H9 (cell line): ENCODE measurements around the gene GP2. TPM values are rescaled to one million over a fixed set of nuclear protein-coding genes. Genes with fewer than 3 reads are reported as not detected.

Experiments
- DNase-seq: peaks from one replicate; pipeline ENCODE4 v3.0.0-alpha.2; 2017
- H2AFZ ChIP-seq: one replicate; pipeline ENCODE4 v1.6.1; 2013; ENCODE audit warnings: mild to moderate bottlenecking, low read length, control low read depth, moderate library complexity
- H2AK5ac ChIP-seq: 2 replicates; pipeline ENCODE4 v1.6.1; 2013; ENCODE audit warnings: low read length, control low read depth, mixed read lengths; ENCODE audit not compliant: insufficient read length
- H2BK120ac ChIP-seq: one replicate; pipeline ENCODE4 v1.6.1; 2013; ENCODE audit warnings: low read depth, mild to moderate bottlenecking, low read length, control low read depth, inconsistent platforms; ENCODE audit not compliant: poor library complexity, severe bottlenecking
- H2BK12ac ChIP-seq: 2 replicates; pipeline ENCODE4 v1.6.1; 2013; ENCODE audit warnings: low read length, control low read depth, mixed read lengths, low read depth; ENCODE audit not compliant: insufficient read length
- H2BK15ac ChIP-seq: 2 replicates; pipeline ENCODE4 v1.6.1; 2013; ENCODE audit warnings: low read depth, low read length, control low read depth
- H2BK20ac ChIP-seq: one replicate; pipeline ENCODE4 v1.6.1; 2013; ENCODE audit warnings: low read depth, mild to moderate bottlenecking, low read length, control low read depth, inconsistent platforms; ENCODE audit not compliant: poor library complexity, severe bottlenecking
- H2BK5ac ChIP-seq: 2 replicates; pipeline ENCODE4 v1.6.1; 2013; ENCODE audit warnings: low read length, control low read depth, mixed read lengths; ENCODE audit not compliant: insufficient read length
- H3K14ac ChIP-seq: 2 replicates; pipeline ENCODE4 v1.6.1; 2013; ENCODE audit warnings: low read length, control low read depth; ENCODE audit not compliant: insufficient read depth
- H3K18ac ChIP-seq: 2 replicates; pipeline ENCODE4 v1.6.1; 2013; ENCODE audit warnings: low read depth, mild to moderate bottlenecking, mixed read lengths, low read length, control low read depth; ENCODE audit not compliant: insufficient read length
- H3K23ac ChIP-seq: 2 replicates; pipeline ENCODE4 v1.6.1; 2013; ENCODE audit warnings: low read length, control low read depth, mixed read lengths, low read depth; ENCODE audit not compliant: insufficient read length
- H3K23me2 ChIP-seq: 2 replicates; pipeline ENCODE4 v1.6.1; 2013; ENCODE audit warnings: low read depth, mild to moderate bottlenecking, mixed read lengths, low read length, control low read depth; ENCODE audit not compliant: insufficient read length, poor library complexity, severe bottlenecking
- H3K27ac ChIP-seq: 2 replicates; pipeline ENCODE4 v1.5.1; 2013; ENCODE audit warnings: low read length, control low read depth, mixed read lengths, low read depth; ENCODE audit not compliant: insufficient read length
- H3K27me3 ChIP-seq: 2 replicates; pipeline ENCODE4 v1.6.1; 2013; ENCODE audit warnings: low read length, control low read depth, inconsistent platforms; ENCODE audit not compliant: insufficient read depth
- H3K4ac ChIP-seq: 2 replicates; pipeline ENCODE4 v1.6.1; 2013; ENCODE audit warnings: low read depth, mild to moderate bottlenecking, control low read depth, inconsistent platforms, low read length, moderate library complexity
- H3K4me1 ChIP-seq: 2 replicates; pipeline ENCODE4 v1.6.1; 2013; ENCODE audit warnings: low read length, control low read depth, inconsistent platforms; ENCODE audit not compliant: insufficient read depth
- H3K4me2 ChIP-seq: 2 replicates; pipeline ENCODE4 v1.6.1; 2013; ENCODE audit warnings: low read length, control low read depth, mixed read lengths; ENCODE audit not compliant: insufficient read length, insufficient read depth
- H3K56ac ChIP-seq: 2 replicates; pipeline ENCODE4 v1.6.1; 2013; ENCODE audit warnings: low read depth, mild to moderate bottlenecking, mixed read lengths, low read length, control low read depth; ENCODE audit not compliant: insufficient read length
- H3K79me1 ChIP-seq: 2 replicates; pipeline ENCODE4 v1.6.1; 2013; ENCODE audit warnings: low read depth, mild to moderate bottlenecking, moderate library complexity, low read length, control low read depth, inconsistent platforms; ENCODE audit not compliant: insufficient read depth, poor library complexity, severe bottlenecking
- H3K79me2 ChIP-seq: 2 replicates; pipeline ENCODE4 v1.6.1; 2013; ENCODE audit warnings: low read length, control low read depth, inconsistent platforms; ENCODE audit not compliant: insufficient read depth
- H3K9ac ChIP-seq: 2 replicates; pipeline ENCODE4 v1.6.1; 2013; ENCODE audit warnings: low read length, control low read depth, mixed read lengths; ENCODE audit not compliant: insufficient read length; ENCODE audit errors: extremely low read depth
- H3K9me3 ChIP-seq: one replicate; pipeline ENCODE4 v1.6.1; 2013; ENCODE audit warnings: low read depth, low read length, inconsistent platforms; ENCODE audit not compliant: control insufficient read depth
- H3T11ph ChIP-seq: one replicate; pipeline ENCODE4 v1.6.1; 2013; ENCODE audit warnings: mild to moderate bottlenecking, low read length, control low read depth, inconsistent platforms
- H4K20me1 ChIP-seq: one replicate; pipeline ENCODE4 v1.6.1; 2013; ENCODE audit not compliant: control insufficient read depth, insufficient read length, insufficient read depth
- H4K5ac ChIP-seq: 2 replicates; pipeline ENCODE4 v1.6.1; 2013; ENCODE audit warnings: low read depth, mild to moderate bottlenecking, mixed read lengths, low read length, control low read depth; ENCODE audit not compliant: insufficient read length
- H4K8ac ChIP-seq: replicated peaks from 2 replicates; pipeline ENCODE4 v1.6.1; 2013; ENCODE audit warnings: low read length, control low read depth, mixed read lengths, low read depth; ENCODE audit not compliant: insufficient read length
- H4K91ac ChIP-seq: 2 replicates; pipeline ENCODE4 v1.6.1; 2013; ENCODE audit warnings: low read depth, mild to moderate bottlenecking, moderate library complexity, mixed read lengths, low read length, control low read depth; ENCODE audit not compliant: insufficient read length
- H3K27ac Mint-ChIP-seq, 3 experiments: 2 replicates in 2 of 3; 3 replicates in 1 of 3; pipeline ENCODE4 v1.8.0; 2020 to 2021; ENCODE audit warnings: mixed read lengths in 3 of 3, mild to moderate bottlenecking in 1 of 3, moderate library complexity in 1 of 3
- H3K27me3 Mint-ChIP-seq: 2 replicates; pipeline ENCODE4 v1.8.0; 2021; ENCODE audit warnings: low read depth, mild to moderate bottlenecking, moderate library complexity, mixed read lengths
- H3K36me3 Mint-ChIP-seq, 3 experiments: 2 replicates in 2 of 3; 3 replicates in 1 of 3; pipeline ENCODE4 v1.8.0; 2020 to 2021; ENCODE audit warnings: low read depth in 3 of 3, mixed read lengths in 3 of 3; ENCODE audit not compliant: insufficient read depth in 1 of 3
- H3K4me1 Mint-ChIP-seq, 2 experiments: 2 replicates each; pipeline ENCODE4 v1.8.0; 2020; ENCODE audit warnings: mixed read lengths in 2 of 2
- H3K4me3 Mint-ChIP-seq, 2 experiments: 2 replicates in 1 of 2; 3 replicates in 1 of 2; pipeline ENCODE4 v1.8.0; 2020 to 2021; ENCODE audit warnings: mild to moderate bottlenecking in 2 of 2, mixed read lengths in 2 of 2, moderate library complexity in 1 of 2
- H3K9me3 Mint-ChIP-seq, 2 experiments: 2 replicates in 1 of 2; 3 replicates in 1 of 2; pipeline ENCODE4 v1.8.0; 2020; ENCODE audit warnings: mild to moderate bottlenecking in 2 of 2, mixed read lengths in 2 of 2, moderate library complexity in 1 of 2
- CTCF ChIP-seq: fragments of 200-600 bp; sonication (generic); conservative IDR thresholded peaks from 3 replicates; pipeline ENCODE4 v1.8.0; 2021; ENCODE audit warnings: antibody characterized with exemption, mild to moderate bottlenecking
- WGBS: extraction: QIAGEN DNeasy Blood & Tissue Kit; methylation state at CpG from one replicate; pipeline ENCODE4 v1.1.7; 2013; ENCODE audit warnings: missing lambda C conversion rate, low lambda C conversion rate, mixed read lengths; ENCODE audit not compliant: insufficient read length; ENCODE audit errors: extremely low coverage; 5-methylcytosine and 5-hydroxymethylcytosine counted together
- total RNA-seq: library from RNA; stranded (reverse); gene quantifications from 2 replicates; pipeline ENCODE4 v1.2.1, GENCODE V29; 2021

GP2 gene
- total RNA-seq, 1 experiment from 2014 or later = not detected

GRCh38 chr16:20268409-20268808, 58.9 kb downstream of the GP2 start:
- H3K18ac ChIP-seq = no peak overlapping the region
- no peaks in the 10 kb centered on the region for H3K9me3 ChIP-seq
- H3K9me3 Mint-ChIP-seq = no peaks in the 10 kb centered on the region
- H3K27ac Mint-ChIP-seq = no peak overlapping the region
- no peak overlapping the region for H3K4me3 Mint-ChIP-seq
- H2BK5ac ChIP-seq = no peak overlapping the region
- peaks cover 8% of the 10 kb centered on the region for H3K4me1 ChIP-seq
- no peaks in the 10 kb centered on the region for H3K79me2 ChIP-seq
- no peak overlapping the region for H4K91ac ChIP-seq
- no peak overlapping the region for H2BK120ac ChIP-seq
- no peak overlapping the region for H2BK20ac ChIP-seq
- DNase-seq = no peak
- H4K5ac ChIP-seq = no peak overlapping the region
- H3K23ac ChIP-seq = no peak overlapping the region
- H3K36me3 Mint-ChIP-seq = no peaks in the 10 kb centered on the region
- H4K8ac ChIP-seq = no peak overlapping the region
- WGBS = no CpG with 5 or more reads among the region's 5 CpGs
- no peak overlapping the region for H3K9ac ChIP-seq
- H2AK5ac ChIP-seq = no peak overlapping the region
- H3K14ac ChIP-seq = no peak overlapping the region
- no peak overlapping the region for H2BK15ac ChIP-seq
- no peaks in the 10 kb centered on the region for H3K79me1 ChIP-seq
- no peaks in the 10 kb centered on the region; the same call in 1 of the 2 replicates for H3K27me3 Mint-ChIP-seq
- H3K4me1 Mint-ChIP-seq = peaks cover 13 to 16% of the 10 kb centered on the region in 2 experiments
- H2BK12ac ChIP-seq = no peak overlapping the region
- no peaks in the 10 kb centered on the region for H3K27me3 ChIP-seq
- H3K27ac ChIP-seq = no peak overlapping the region
- no peak overlapping the region for H3K56ac ChIP-seq
- H3K4me2 ChIP-seq = no peak overlapping the region
- H2AFZ ChIP-seq = peak overlapping the region; percentile 52
- H3K4ac ChIP-seq = no peak overlapping the region
- H4K20me1 ChIP-seq = no peaks in the 10 kb centered on the region
- no peak for TF ChIP-seq CTCF
- H3T11ph ChIP-seq = no peak overlapping the region
- no peaks in the 10 kb centered on the region for H3K23me2 ChIP-seq
